ENCODE measurements around the gene RAD51B. TPM values are rescaled to one million over a fixed set of nuclear protein-coding genes. Genes with fewer than 3 reads are reported as not detected.
A peak's percentile ranks its signal among the peaks of the same experiment; 100 is the strongest.

The RAD51B gene
- polyA plus RNA-seq, 1 donor (not counting 4 experiments of a cell fraction or from before 2014, with no cell fraction given), result 13.3 TPM

- Histone ChIP-seq H3K9me1 (ENCODE audit: control insufficient read depth, extremely low read depth, insufficient read depth, low read length) (no peaks in the 10 kb centered on the region), H2AFZ (ENCODE audit: control insufficient read depth, low read length) (peak overlapping the region; percentile 16), H3K4me3 (ENCODE audit: control insufficient read depth in 2 of 3, extremely low read depth in 1 of 3, insufficient read depth in 2 of 3, low read depth in 1 of 3, low read length in 3 of 3) (peak overlapping the region in 2 of 3 experiments; percentile 10 to 56), H3K4me2 (ENCODE audit: control insufficient read depth, extremely low read depth, insufficient read depth, low read depth, low read length) (peak overlapping the region; percentile 91), H3K27me3 (ENCODE audit: control insufficient read depth, extremely low read depth, insufficient read depth, low read length) (no peaks in the 10 kb centered on the region), H3K9ac (ENCODE audit: control insufficient read depth, extremely low read depth, insufficient read depth, low read length) (peak overlapping the region; percentile 69), H3K36me3 (ENCODE audit: control insufficient read depth in 2 of 2, extremely low read depth in 1 of 2, insufficient read depth in 2 of 2, low read length in 2 of 2) (no peaks in the 10 kb centered on the region), H4K20me1 (ENCODE audit: control insufficient read depth, extremely low read depth, insufficient read depth, low read length) (no peaks in the 10 kb centered on the region), H3K79me2 (ENCODE audit: control insufficient read depth, insufficient read depth, low read length) (no peaks in the 10 kb centered on the region), H3K9me3 (ENCODE audit: control insufficient read depth, low read depth, low read length) (no peaks in the 10 kb centered on the region), H3K27ac (ENCODE audit: control insufficient read depth, insufficient read depth, low read length) (peak overlapping the region; percentile 88), H3K4me1 (ENCODE audit: control insufficient read depth, extremely low read depth, insufficient read depth, low read length) (peaks cover 65% of the 10 kb centered on the region)
- TF ChIP-seq CTCF (optimal IDR thresholded peaks at IDR 0.05 in 1 of 3, IDR thresholded peaks at IDR 0.05 in 1 of 3, conservative IDR thresholded peaks at IDR 0.05 in 1 of 3; ENCODE audit: extremely low read depth in 1 of 3, insufficient read depth in 2 of 3, low read length in 3 of 3) (no peak), EZH2 (IDR thresholded peaks at IDR 0.05; ENCODE audit: low read length) (no peak)
- FAIRE-seq (peak; percentile 94), DNase-seq (ENCODE audit: low read depth, low spot score) (peak; percentile 82)
- dilution Hi-C loops (cut with MboI; ENCODE audit: extremely low pct_ligation_motif_present, low sequenced_read_pairs), result no loop called here
These were observed 647.0 kb downstream of the RAD51B start for GRCh38 chr14:68466491-68466977.

- no peaks in the 10 kb centered on the region for H3K79me2 ChIP-seq (ENCODE audit: control insufficient read depth, insufficient read depth, low read length)
- H3K4me1 ChIP-seq (ENCODE audit: control insufficient read depth, extremely low read depth, insufficient read depth, low read length), result peaks cover 64% of the 10 kb centered on the region
- no peaks in the 10 kb centered on the region for H3K27me3 ChIP-seq (ENCODE audit: control insufficient read depth, extremely low read depth, insufficient read depth, low read length)
- no peak overlapping the region for H3K9ac ChIP-seq (ENCODE audit: control insufficient read depth, extremely low read depth, insufficient read depth, low read length)
- H3K27ac ChIP-seq (ENCODE audit: control insufficient read depth, insufficient read depth, low read length), result peak overlapping the region; percentile 88
- dilution Hi-C loops (cut with MboI; ENCODE audit: extremely low pct_ligation_motif_present, low sequenced_read_pairs), result no loop called here
- no peaks in the 10 kb centered on the region for H3K9me1 ChIP-seq (ENCODE audit: control insufficient read depth, extremely low read depth, insufficient read depth, low read length)
- H2AFZ ChIP-seq (ENCODE audit: control insufficient read depth, low read length), result no peak overlapping the region
- peak overlapping the region; percentile 3 for H3K4me2 ChIP-seq (ENCODE audit: control insufficient read depth, extremely low read depth, insufficient read depth, low read depth, low read length)
- H3K36me3 ChIP-seq (ENCODE audit: control insufficient read depth in 2 of 2, extremely low read depth in 1 of 2, insufficient read depth in 2 of 2, low read length in 2 of 2), result no peaks in the 10 kb centered on the region
- no peaks in the 10 kb centered on the region for H4K20me1 ChIP-seq (ENCODE audit: control insufficient read depth, extremely low read depth, insufficient read depth, low read length)
- FAIRE-seq (no peak), DNase-seq (ENCODE audit: low read depth, low spot score) (no peak)
- no peak overlapping the region for H3K4me3 ChIP-seq (ENCODE audit: control insufficient read depth in 2 of 3, extremely low read depth in 1 of 3, insufficient read depth in 2 of 3, low read depth in 1 of 3, low read length in 3 of 3)
- TF ChIP-seq CTCF (optimal IDR thresholded peaks at IDR 0.05 in 1 of 3, IDR thresholded peaks at IDR 0.05 in 1 of 3, conservative IDR thresholded peaks at IDR 0.05 in 1 of 3; ENCODE audit: extremely low read depth in 1 of 3, insufficient read depth in 2 of 3, low read length in 3 of 3), result no peak
- no peak for TF ChIP-seq EZH2 (IDR thresholded peaks at IDR 0.05; ENCODE audit: low read length)
- H3K9me3 ChIP-seq (ENCODE audit: control insufficient read depth, low read depth, low read length), result no peaks in the 10 kb centered on the region
These were observed 647.8 kb downstream of the RAD51B start for GRCh38 chr14:68467425-68467824.

Measured in keratinocyte (primary cell).